A549 (cell line): Measurements from ENCODE around the gene CDX2.

Source experiments
- ESRRA ChIP-seq: fragments of 150-350 bp; IDR thresholded peaks from 2 replicates; pipeline ENCODE4 v1.6.1; 2014; ENCODE audit warnings: mild to moderate bottlenecking, low read length, borderline replicate concordance
- HDAC2 ChIP-seq: fragments of 200-600 bp; sonication (generic); IDR thresholded peaks from 2 replicates; pipeline ENCODE4 v1.6.1; 2016
- JUNB ChIP-seq: fragments of >200 bp; sonication (Bioruptor Twin); formaldehyde crosslinking; IDR thresholded peaks from 2 replicates; pipeline ENCODE4 v1.6.1; 2016
- PHF8 ChIP-seq: fragments of 200-600 bp; sonication (generic); IDR thresholded peaks from 2 replicates; pipeline ENCODE4 v1.6.1; 2016; ENCODE audit warnings: low read depth, mild to moderate bottlenecking, antibody characterized with exemption, moderate library complexity, borderline replicate concordance
- POLR2A ChIP-seq: IDR thresholded peaks from 2 replicates; pipeline ENCODE4 v1.6.1; 2012; ENCODE audit warnings: mild to moderate bottlenecking, low read length
- POLR2AphosphoS2 ChIP-seq: conservative IDR thresholded peaks from 2 replicates; pipeline ENCODE4 v1.6.1; 2012; ENCODE audit warnings: low read length, improper control_type of control experiment, inconsistent platforms
- RAD21 ChIP-seq, 2 experiments: fragments of >200 bp in 1 of 2; sonication (Bioruptor Twin) in 1 of 2; formaldehyde crosslinking in 1 of 2; IDR thresholded peaks in 1 of 2; conservative IDR thresholded peaks in 1 of 2; 2 replicates in 1 of 2; 3 replicates in 1 of 2; pipeline ENCODE4 v1.6.1; 2012 to 2018; ENCODE audit warnings: inconsistent platforms in 1 of 2
- RFX5 ChIP-seq: fragments of 450-650 bp; IDR thresholded peaks from 2 replicates; pipeline ENCODE4 v1.7.1; 2014; ENCODE audit warnings: antibody characterized with exemption, mild to moderate bottlenecking, moderate library complexity
- TF ChIP-seq, protein P1 (sequence below): fragments of >200 bp; sonication (Bioruptor Twin); formaldehyde crosslinking; IDR thresholded peaks from 3 replicates; pipeline ENCODE4 v1.5.1; 2016
- TF ChIP-seq, protein P2 (sequence below): IDR thresholded peaks from 2 replicates; pipeline ENCODE4 v1.6.1; 2012

- TF ChIP-seq, protein P1, sequence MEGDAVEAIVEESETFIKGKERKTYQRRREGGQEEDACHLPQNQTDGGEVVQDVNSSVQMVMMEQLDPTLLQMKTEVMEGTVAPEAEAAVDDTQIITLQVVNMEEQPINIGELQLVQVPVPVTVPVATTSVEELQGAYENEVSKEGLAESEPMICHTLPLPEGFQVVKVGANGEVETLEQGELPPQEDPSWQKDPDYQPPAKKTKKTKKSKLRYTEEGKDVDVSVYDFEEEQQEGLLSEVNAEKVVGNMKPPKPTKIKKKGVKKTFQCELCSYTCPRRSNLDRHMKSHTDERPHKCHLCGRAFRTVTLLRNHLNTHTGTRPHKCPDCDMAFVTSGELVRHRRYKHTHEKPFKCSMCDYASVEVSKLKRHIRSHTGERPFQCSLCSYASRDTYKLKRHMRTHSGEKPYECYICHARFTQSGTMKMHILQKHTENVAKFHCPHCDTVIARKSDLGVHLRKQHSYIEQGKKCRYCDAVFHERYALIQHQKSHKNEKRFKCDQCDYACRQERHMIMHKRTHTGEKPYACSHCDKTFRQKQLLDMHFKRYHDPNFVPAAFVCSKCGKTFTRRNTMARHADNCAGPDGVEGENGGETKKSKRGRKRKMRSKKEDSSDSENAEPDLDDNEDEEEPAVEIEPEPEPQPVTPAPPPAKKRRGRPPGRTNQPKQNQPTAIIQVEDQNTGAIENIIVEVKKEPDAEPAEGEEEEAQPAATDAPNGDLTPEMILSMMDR: no peak
- TF ChIP-seq JUNB (no peak), RFX5 (no peak), PHF8 (no peak), RAD21 (conservative IDR thresholded peaks at IDR 0.05 in 1 of 2, IDR thresholded peaks at IDR 0.05 in 1 of 2) (no peak), POLR2AphosphoS2 (no peak), HDAC2 (no peak), ESRRA (no peak), POLR2A (no peak)
- TF ChIP-seq, protein P2, sequence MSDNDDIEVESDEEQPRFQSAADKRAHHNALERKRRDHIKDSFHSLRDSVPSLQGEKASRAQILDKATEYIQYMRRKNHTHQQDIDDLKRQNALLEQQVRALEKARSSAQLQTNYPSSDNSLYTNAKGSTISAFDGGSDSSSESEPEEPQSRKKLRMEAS: no peak
Measured at GRCh38 chr13:27962128-27962841, 6.8 kb downstream of the CDX2 start.
